NCI-H2029 (cell line): ENCODE measurements around the gene ARHGEF9.
"Not testable (repeated sequence)": the region's sequence is repeated elsewhere in the genome, so short reads cannot be mapped to it uniquely, and the experiment has no call there.

Experiments used
- DNase-seq: peaks from one replicate; lab custom pipeline; 2025; lab: John Stamatoyannopoulos, UW

Gene ARHGEF9

GRCh38 chrX:63657821-63658220, 127.2 kb downstream of the ARHGEF9 start:
- DNase-seq, result no peak

GRCh38 chrX:63656871-63657580, 128.0 kb downstream of the ARHGEF9 start:
- no peak for DNase-seq

DNA sequence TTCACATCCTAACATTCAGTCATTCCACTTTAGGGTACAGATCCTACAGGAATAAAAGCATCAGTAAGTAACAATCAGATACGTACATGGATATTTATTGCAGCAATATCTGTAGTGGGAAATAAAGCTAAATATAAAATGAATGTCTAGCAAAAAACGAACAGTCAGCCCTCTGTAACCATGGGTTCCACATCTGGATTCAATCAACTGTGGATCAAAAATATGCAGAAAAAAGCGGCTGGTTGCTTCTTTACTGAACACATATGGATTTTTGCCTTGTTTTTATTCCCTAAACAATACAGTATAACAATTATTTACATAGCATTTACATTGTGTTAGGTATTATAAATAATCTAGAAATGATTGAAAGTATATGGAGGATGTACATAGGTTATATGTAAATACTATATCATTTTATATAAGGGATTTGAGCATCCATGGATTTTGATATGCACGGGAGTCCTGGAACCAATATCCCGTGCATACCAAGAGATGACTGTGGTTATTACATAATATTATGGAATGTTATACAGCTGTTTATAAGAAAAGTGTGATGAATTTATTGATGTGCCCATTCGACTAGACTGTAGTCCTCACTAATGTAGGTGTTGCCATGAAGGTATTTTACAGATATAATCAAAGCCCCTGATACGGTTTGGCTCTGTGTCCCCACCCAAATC, 132.8 kb downstream of the ARHGEF9 start:
- no peak for DNase-seq

- DNase-seq, result not testable (repeated sequence)
These were observed 139.3 kb downstream of the ARHGEF9 start for GRCh38 chrX:63645748-63646147.

DNA sequence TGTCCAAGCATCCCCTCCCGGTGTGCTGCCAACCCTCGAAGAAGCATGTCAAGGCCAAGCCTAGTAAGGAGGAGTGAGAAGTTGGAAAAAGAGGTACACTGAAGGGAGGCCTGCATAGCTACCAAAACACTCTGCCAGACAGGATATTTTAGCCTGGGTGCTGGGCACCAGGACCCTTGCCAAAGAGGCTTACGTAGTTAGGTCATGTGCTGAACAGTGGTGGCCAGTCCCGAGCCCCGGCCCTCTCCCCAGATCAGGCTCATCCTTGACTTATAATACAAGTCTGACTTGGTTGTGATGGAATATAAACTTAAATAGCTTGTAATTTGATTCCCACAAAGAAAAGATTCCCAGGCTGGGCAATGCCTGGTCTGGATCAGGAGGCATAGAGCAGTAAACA, 149.3 kb downstream of the ARHGEF9 start:
- no peak for DNase-seq

DNA sequence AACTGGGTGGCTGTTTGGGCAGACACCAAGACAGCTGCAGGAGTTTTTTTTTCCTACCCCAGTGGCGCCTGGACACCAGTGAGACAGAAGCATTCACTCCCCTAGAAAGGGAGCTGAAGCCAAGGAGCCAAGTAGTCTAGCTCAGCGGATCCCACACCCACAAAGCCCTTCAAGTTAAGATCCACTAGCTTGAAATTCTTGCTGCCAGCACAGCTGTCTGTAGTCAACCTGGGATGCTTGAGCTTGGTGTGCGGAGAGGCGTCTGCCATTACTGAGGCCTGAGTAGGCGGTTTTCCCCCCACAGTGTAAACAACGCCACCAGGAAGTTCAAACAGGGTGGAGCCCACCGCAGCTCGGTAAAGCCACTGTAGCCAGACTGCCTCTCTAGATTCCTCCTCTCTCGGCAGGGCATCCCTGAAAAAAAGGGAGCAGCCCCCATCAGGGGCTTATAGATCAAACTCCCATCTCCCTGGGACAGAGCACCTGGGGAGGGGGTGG, 171.4 kb downstream of the ARHGEF9 start:
- no peak for DNase-seq

GRCh38 chrX:63585936-63586335, 199.1 kb downstream of the ARHGEF9 start:
- DNase-seq, result no peak
